ENCODE measurements around the gene GLI3. TPM values are rescaled to one million over a fixed set of nuclear protein-coding genes. Genes with fewer than 3 reads are reported as not detected.

Gene GLI3
- total RNA-seq, 1 experiment from 2014 or later: 46.2 TPM

GRCh38 chr7:42217548-42217947 is 19.5 kb downstream of the GLI3 start:
- Mint-ChIP-seq H3K4me3 (no peak overlapping the region), H3K27ac (peak overlapping the region; percentile 46; the same call in 1 of the 2 replicates)
- POLR2A ChIA-PET: interaction anchor here (0.9 to 1.3 kb wide), 2 partner anchors 10 kb away, joined by 3 read pairs; no protein-coding TSS in a partner anchor

DNA sequence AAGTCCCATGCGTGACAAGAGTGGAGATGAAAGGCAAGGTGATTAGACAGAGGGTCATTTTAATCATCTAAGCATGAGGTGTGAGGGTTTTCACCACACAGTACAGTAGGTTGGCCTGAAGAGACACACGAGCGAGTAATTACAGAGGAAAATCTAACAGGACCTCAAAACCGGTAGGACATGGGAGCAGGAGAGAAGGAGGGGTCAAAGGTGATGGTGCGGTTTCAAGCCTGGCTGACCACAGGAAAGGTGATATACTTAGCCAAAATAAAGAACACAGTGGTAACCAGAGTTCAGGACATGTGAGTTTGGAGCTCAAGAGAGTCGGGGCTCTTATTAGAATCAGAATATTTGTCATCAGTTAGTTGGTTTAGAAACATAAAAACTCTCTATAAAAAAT is 20.0 kb downstream of the GLI3 start:
- H3K4me1 Mint-ChIP-seq: peaks cover 95% of the 10 kb centered on the region
- CTCF ChIA-PET: no interaction called here
- H3K27me3 Mint-ChIP-seq (ENCODE audit: low read depth): no peaks in the 10 kb centered on the region
- peaks cover 8% of the 10 kb centered on the region for H3K36me3 Mint-ChIP-seq
- no peak for TF ChIP-seq ZBTB21 (CRISPR knock-in tag; IDR thresholded peaks at IDR 0.05; ENCODE audit: borderline replicate concordance)
- H3K4me3 Mint-ChIP-seq: no peak overlapping the region
- H3K9me3 Mint-ChIP-seq: no peaks in the 10 kb centered on the region
- peak overlapping the region; percentile 83 for H3K27ac Mint-ChIP-seq
- no peak for DNase-seq (ENCODE audit: low spot score)
- POLR2A ChIA-PET: interaction anchor here (1.3 kb wide), 1 partner anchor 11 kb away, joined by 3 read pairs; no protein-coding TSS in a partner anchor
- ATAC-seq: no peak

More at GRCh38 chr7:42217548-42217947, 19.5 kb downstream of the GLI3 start:
- Mint-ChIP-seq H3K36me3 (peaks cover 8% of the 10 kb centered on the region), H3K4me1 (peaks cover 95% of the 10 kb centered on the region), H3K9me3 (no peaks in the 10 kb centered on the region), H3K27me3 (ENCODE audit: low read depth) (no peaks in the 10 kb centered on the region)
- CTCF ChIA-PET: no interaction called here
- TF ChIP-seq SMAD4 (CRISPR knock-in tag; IDR thresholded peaks at IDR 0.05) (no peak), USF2 (CRISPR knock-in tag; IDR thresholded peaks at IDR 0.05) (no peak), ATF2 (CRISPR knock-in tag; IDR thresholded peaks at IDR 0.05; ENCODE audit: borderline replicate concordance, low read depth) (no peak), ZNF138 (CRISPR knock-in tag; conservative IDR thresholded peaks at IDR 0.05) (no peak), RORB (CRISPR knock-in tag; IDR thresholded peaks at IDR 0.05) (no peak), CREM (CRISPR knock-in tag; IDR thresholded peaks at IDR 0.05) (no peak), ZBTB21 (CRISPR knock-in tag; IDR thresholded peaks at IDR 0.05; ENCODE audit: borderline replicate concordance) (no peak), ZNF396 (CRISPR knock-in tag; IDR thresholded peaks at IDR 0.05; ENCODE audit: borderline replicate concordance) (no peak)
- TF ChIP-seq, protein P1, sequence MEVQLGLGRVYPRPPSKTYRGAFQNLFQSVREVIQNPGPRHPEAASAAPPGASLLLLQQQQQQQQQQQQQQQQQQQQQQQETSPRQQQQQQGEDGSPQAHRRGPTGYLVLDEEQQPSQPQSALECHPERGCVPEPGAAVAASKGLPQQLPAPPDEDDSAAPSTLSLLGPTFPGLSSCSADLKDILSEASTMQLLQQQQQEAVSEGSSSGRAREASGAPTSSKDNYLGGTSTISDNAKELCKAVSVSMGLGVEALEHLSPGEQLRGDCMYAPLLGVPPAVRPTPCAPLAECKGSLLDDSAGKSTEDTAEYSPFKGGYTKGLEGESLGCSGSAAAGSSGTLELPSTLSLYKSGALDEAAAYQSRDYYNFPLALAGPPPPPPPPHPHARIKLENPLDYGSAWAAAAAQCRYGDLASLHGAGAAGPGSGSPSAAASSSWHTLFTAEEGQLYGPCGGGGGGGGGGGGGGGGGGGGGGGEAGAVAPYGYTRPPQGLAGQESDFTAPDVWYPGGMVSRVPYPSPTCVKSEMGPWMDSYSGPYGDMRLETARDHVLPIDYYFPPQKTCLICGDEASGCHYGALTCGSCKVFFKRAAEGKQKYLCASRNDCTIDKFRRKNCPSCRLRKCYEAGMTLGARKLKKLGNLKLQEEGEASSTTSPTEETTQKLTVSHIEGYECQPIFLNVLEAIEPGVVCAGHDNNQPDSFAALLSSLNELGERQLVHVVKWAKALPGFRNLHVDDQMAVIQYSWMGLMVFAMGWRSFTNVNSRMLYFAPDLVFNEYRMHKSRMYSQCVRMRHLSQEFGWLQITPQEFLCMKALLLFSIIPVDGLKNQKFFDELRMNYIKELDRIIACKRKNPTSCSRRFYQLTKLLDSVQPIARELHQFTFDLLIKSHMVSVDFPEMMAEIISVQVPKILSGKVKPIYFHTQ (CRISPR knock-in tag; IDR thresholded peaks at IDR 0.05): no peak
- TF ChIP-seq, protein P2, sequence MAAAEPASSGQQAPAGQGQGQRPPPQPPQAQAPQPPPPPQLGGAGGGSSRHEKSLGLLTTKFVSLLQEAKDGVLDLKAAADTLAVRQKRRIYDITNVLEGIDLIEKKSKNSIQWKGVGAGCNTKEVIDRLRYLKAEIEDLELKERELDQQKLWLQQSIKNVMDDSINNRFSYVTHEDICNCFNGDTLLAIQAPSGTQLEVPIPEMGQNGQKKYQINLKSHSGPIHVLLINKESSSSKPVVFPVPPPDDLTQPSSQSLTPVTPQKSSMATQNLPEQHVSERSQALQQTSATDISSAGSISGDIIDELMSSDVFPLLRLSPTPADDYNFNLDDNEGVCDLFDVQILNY (CRISPR knock-in tag; IDR thresholded peaks at IDR 0.05): no peak
- DNase-seq (ENCODE audit: low spot score) (no peak), ATAC-seq (no peak)

DNA sequence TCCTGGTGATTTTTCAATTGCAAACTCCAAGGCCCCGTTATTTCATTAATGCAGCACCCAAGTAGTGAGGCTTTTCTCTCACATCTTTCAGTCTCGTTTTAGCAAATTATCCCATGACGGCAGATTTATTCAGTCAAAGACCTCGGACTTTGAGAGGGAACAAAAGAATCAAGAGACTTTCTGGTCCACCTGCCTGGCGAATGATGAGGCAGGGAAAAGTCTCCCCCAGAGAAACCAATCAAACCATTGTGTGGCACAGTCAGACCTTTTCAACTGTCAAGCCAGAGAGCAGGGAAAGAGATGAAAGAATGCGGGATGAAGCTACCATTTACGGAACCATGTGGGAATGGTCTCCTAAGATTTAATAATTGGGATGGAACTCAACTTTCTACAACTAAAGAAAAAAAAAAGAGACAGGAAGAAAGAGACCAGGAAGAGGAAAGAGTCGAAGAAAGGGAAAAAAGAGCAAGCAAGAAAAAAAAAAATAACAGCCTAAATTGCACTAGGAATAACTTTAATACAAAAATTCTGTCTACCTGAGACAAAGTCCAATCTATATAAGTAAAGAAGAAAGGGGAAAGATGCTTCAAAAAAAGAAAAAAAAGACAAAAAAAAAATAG is 22.8 kb downstream of the GLI3 start:
- ATAC-seq (peak; percentile 45), DNase-seq (ENCODE audit: low spot score) (no peak)
- Mint-ChIP-seq H3K9me3 (no peaks in the 10 kb centered on the region), H3K36me3 (peaks cover 6% of the 10 kb centered on the region), H3K4me3 (peak overlapping the region; percentile 18), H3K4me1 (peaks cover 89% of the 10 kb centered on the region), H3K27me3 (ENCODE audit: low read depth) (no peaks in the 10 kb centered on the region), H3K27ac (peak overlapping the region; percentile 74)
- ChIA-PET POLR2A (interaction anchor here (0.7 to 2.1 kb wide), 2 partner anchors 13 to 107 kb away, joined by 3 to 11 read pairs; no protein-coding TSS in a partner anchor), CTCF (interaction anchor here (1.3 kb wide), 1 partner anchor 55 kb away, joined by 3 read pairs; no protein-coding TSS in a partner anchor)
- TF ChIP-seq GABPB1 (CRISPR knock-in tag; IDR thresholded peaks at IDR 0.05): no peak
- TF ChIP-seq NR3C1 (CRISPR knock-in tag; conservative IDR thresholded peaks at IDR 0.05; ENCODE audit: low read depth): no peak
- no peak for TF ChIP-seq PRRX2 (CRISPR knock-in tag; IDR thresholded peaks at IDR 0.05)
- TF ChIP-seq, protein P3, sequence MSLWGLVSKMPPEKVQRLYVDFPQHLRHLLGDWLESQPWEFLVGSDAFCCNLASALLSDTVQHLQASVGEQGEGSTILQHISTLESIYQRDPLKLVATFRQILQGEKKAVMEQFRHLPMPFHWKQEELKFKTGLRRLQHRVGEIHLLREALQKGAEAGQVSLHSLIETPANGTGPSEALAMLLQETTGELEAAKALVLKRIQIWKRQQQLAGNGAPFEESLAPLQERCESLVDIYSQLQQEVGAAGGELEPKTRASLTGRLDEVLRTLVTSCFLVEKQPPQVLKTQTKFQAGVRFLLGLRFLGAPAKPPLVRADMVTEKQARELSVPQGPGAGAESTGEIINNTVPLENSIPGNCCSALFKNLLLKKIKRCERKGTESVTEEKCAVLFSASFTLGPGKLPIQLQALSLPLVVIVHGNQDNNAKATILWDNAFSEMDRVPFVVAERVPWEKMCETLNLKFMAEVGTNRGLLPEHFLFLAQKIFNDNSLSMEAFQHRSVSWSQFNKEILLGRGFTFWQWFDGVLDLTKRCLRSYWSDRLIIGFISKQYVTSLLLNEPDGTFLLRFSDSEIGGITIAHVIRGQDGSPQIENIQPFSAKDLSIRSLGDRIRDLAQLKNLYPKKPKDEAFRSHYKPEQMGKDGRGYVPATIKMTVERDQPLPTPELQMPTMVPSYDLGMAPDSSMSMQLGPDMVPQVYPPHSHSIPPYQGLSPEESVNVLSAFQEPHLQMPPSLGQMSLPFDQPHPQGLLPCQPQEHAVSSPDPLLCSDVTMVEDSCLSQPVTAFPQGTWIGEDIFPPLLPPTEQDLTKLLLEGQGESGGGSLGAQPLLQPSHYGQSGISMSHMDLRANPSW (CRISPR knock-in tag; conservative IDR thresholded peaks at IDR 0.05; ENCODE audit: low read depth): no peak
- TF ChIP-seq ZNF138 (CRISPR knock-in tag; conservative IDR thresholded peaks at IDR 0.05): no peak
- TF ChIP-seq, protein P4, sequence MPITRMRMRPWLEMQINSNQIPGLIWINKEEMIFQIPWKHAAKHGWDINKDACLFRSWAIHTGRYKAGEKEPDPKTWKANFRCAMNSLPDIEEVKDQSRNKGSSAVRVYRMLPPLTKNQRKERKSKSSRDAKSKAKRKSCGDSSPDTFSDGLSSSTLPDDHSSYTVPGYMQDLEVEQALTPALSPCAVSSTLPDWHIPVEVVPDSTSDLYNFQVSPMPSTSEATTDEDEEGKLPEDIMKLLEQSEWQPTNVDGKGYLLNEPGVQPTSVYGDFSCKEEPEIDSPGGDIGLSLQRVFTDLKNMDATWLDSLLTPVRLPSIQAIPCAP (CRISPR knock-in tag; IDR thresholded peaks at IDR 0.05): no peak
- no peak for TF ChIP-seq ZNF416 (CRISPR knock-in tag; IDR thresholded peaks at IDR 0.05)
- TF ChIP-seq TP53 (CRISPR knock-in tag; IDR thresholded peaks at IDR 0.05): no peak
- no peak for TF ChIP-seq NFATC4 (CRISPR knock-in tag; IDR thresholded peaks at IDR 0.05)

All from WTC11 (cell line).